NCI-H510A (cell line): ENCODE measurements around the gene SMAD5.

ENCODE experiments used
- DNase-seq: peaks from one replicate; lab custom pipeline; 2025; lab: John Stamatoyannopoulos, UW

Gene SMAD5

DNA sequence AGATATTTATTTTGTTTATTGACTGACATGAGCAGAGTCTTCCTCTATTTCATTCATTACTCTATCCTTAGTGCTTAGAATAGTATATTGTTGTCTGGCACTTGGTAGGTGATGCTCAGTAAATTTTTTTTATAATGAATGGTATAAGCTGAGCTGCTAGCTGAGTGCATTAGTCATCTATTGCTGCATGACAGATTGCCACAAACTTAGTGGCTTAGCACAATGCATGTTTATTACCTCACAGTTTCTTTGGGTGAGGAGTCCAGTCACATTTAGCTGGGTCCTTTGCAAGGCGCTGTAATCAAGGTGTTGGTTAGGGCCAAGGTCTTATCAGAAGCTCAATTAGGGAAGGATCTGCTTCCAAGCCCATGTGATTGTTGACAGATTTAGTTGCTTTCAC, 23.1 kb downstream of the SMAD5 start:
- no peak for DNase-seq

DNA sequence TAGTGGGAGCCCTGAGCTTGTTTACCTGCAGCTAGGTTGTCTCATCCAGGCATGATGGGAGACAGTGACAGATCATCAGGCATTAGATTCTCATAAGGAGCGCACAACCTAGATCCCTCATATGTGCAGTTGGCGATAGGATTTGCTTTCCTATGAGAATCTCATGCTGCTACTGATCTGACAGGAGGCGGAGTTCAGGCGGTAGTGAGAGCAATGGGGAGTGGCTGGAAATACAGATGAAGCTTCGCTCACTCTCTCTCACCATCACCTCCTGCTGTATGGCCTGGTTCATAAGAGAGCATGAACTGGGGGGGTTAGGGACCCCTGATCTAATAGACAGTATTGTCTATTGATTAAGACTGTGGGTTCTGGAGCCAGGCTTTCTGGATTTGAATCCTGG, 24.9 kb downstream of the SMAD5 start:
- no peak for DNase-seq

DNA sequence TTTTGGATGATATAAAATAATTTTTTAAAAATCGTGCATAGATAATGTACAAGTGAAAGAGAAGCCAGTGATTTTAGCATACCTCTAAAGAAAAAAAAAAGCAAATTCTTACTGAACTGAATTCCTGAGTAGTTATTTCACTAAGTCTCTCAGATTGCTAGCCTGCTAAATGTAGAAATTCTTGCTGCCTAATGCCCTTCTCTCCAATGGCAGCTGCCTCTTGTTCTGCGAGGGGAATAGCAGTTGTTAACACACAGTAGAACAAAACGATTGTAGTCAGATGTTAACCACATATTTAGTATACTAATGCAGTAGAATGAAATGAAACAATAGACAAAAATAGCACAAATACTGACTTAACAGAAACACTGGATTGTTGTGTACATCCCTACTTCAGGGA, 26.8 kb downstream of the SMAD5 start:
- no peak for DNase-seq

DNA sequence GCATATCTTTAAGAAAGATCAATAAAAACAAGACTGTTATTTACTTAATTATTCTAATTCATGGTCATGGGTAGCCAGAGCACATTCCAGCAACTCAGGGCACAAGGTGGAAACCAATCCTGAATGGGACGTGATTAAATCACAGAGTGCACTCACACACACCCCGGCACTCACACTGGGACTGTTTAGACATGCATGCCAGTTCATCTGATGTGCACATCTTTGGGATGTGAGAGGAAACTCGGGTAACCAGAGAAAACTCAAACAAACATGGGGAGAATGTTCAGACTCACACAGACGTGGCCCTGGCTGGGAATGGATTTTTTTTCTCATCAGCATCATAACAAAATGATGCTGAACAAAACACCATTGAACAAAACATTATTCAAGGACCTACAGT, 29.4 kb downstream of the SMAD5 start:
- DNase-seq, result no peak

DNA sequence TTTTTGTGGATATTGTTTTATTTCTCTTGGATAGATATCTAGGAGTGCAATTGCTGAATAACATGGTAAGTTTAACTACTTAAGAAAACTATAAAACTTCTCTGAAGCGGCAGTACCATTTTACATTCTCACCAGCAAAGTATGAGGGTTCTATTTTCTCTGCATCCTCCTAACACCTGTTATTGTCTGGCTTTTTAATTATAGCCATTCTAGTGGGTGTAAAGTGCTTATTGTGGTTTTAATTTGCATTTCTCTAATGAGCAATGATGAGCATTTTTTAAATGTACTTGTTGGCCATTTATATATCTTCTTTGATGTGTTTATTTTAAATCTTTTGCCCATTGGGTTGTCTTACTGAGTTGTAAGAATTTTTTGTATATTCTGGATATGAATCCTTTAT, 31.6 kb downstream of the SMAD5 start:
- no peak for DNase-seq

DNA sequence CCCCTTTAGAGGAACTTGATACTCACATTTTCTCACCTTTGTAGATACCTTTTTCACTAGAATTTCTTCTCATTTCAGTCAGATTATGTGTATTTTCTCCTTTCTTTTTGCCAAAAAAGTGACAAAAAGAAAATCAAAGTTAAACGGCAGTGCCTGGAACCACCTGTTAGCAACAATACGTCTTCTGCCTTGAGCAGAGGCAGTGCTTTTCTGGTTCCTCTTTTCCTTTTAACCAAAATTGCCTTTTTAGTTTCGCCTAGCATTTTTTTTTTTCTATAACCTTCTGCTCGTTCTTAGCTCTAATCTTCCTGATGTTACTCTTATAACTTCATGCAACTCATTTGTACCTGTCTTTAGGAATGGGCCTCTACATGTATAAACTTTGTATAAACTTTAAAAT, 34.3 kb downstream of the SMAD5 start:
- no peak for DNase-seq

DNA sequence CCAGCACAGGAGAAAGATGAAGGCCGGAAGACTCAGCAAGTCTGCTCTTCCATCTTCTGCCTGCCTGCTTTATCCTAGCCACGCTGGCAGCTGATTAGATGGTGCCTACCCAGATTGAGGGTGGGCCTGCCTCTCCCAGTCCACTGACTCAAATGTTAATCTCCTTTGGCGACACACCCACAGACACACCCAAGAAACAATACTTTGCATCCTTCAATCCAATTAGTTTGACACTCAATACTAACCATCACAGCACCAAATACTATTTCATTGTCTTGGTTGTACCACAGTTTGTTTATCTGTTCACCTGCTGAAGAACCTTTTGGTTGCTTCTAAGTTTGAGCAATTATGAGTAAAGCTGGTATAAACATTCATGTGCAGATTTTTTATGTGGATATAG, 36.6 kb downstream of the SMAD5 start:
- no peak for DNase-seq

DNA sequence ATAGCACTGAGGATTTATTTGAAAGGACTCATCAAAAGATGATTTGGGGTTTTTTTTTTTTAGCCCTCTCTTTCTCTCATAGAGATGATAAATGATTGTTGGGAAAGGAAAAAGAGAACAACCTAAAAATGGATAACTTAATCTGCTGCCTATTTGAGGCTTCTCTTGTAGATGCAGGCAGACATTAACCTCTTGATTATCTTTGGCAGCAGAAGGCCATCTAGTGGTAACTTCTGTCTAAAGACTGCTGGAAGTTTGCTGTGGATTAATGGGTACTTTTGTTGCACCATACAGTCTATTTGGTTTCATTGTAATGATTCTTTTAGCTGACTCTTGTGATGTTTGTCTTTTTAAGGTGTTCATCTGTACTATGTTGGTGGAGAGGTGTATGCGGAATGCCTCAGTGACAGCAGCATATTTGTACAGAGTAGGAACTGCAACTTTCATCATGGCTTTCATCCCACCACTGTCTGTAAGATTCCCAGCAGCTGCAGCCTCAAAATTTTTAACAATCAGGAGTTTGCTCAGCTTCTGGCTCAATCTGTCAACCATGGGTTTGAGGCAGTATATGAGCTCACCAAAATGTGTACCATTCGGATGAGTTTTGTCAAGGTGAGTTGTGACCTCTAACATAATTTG, 41.5 kb downstream of the SMAD5 start:
- DNase-seq, result no peak

DNA sequence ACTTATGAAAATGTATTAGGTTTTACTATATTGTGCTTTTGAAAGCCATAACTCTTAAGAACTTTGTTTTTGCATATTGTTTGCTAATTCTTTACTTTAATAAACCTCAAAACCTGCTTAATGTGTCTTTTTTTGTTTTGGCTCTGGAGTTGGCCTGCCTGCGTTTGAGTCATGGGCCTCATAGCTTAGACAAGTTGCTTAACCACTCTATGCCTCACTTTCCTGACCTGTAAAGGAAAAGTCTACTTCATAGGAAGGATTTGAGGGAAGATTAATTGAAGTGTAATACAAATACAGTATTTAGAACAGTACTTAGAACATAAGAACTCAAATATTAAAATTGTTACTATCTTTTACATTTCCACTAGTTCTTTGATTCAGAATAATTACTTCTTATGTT, 50.0 kb downstream of the SMAD5 start:
- DNase-seq, result no peak

DNA sequence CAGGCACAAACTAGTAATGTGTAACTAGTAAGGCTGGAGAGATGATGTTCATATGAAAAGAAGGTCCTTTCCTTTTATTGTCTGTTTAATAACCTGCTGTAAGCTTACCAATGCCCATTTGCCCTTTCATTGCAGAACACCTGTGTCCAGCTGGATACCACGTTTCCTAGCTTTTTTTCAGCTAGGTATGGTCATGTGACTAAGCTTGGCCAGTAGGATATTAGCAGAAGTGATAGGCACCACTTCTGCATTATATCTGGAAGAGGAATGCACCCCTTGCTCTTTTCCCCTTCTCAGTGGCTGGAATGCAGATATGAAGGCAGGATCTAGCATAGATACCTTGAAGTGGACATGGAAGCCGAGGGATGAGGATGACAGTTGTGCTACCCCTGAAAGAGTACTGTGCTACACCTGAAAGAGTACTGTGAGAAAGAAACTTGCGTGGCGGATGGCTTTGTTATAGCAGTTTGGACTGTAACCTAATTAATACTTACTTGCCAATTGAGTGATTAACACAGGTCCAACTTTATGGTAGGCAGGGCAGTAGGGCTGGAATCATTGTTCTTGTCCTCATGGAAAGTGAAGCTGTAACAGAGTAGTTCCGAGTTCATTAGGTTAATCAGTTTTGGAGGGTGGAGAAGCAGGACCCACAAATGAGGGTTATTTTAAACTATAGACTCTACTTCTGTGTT, 53.5 kb downstream of the SMAD5 start:
- DNase-seq, result no peak

DNA sequence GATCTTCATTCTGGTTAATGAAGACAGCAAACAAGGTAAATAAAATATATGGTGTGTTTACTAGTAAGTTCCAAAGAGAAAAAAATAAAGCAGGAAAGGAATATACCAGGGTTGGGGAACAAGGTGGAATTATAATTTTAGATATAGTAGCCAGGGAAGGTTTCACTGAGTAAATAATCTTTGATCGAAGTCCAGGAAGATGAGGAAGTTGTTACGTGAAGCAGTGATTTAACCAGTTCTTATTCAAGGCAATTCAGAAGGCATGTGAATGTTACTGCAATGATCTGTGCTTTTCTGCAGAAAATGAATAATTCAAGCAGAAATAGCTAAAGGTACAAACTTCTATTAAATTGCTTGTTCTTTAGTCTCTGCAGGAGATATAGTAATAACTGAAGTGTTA, 54.2 kb downstream of the SMAD5 start:
- DNase-seq, result no peak

DNA sequence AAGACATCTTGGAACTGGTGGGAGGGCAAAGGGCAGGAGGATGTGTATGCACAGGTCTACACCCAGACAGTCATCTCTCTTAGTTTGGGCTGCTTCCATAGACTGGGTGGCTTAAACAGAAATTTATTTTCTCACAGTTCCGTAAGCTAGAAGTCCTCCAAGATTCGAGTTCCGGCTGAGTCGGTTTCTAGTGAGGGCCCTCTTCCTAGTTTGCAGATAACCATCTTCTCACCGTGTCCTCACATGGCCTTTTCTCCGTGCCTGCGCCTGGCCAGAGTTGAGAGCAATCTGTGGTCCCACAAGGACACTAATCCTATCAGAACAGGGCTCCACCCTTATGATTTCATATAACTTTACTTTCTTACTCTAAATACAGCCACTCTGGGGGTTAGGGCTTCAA, 56.2 kb downstream of the SMAD5 start:
- no peak for DNase-seq

DNA sequence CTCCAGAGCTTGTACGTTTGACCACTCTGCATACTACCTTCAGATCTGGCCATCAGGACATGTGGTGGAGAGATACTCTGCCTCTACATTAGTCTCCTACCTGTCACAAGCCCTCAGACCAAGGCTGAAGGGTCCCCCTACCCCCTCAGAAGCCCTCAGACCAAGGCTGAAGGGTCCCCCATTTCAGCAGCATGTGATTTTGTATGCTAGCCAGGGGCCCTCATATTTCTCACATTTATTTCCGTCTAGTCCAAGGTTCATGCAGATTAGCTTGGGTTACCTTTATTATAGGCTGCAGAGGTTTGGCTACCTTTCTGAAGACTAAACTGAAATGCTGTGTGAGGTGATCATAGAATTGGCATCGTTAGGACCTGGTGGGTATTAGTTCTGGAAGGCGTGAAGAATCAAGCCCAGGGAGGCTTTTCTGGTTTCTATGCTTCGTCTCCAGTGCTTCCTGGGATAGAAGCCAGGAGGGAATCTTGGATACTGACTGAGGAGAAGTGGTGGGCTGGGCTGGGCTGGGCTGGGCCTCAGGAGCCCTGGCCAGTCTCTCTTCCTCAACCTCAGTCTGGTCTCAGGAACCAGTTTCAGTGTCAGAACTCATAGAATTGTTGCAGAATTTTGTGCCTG, 57.6 kb downstream of the SMAD5 start:
- DNase-seq, result no peak

DNA sequence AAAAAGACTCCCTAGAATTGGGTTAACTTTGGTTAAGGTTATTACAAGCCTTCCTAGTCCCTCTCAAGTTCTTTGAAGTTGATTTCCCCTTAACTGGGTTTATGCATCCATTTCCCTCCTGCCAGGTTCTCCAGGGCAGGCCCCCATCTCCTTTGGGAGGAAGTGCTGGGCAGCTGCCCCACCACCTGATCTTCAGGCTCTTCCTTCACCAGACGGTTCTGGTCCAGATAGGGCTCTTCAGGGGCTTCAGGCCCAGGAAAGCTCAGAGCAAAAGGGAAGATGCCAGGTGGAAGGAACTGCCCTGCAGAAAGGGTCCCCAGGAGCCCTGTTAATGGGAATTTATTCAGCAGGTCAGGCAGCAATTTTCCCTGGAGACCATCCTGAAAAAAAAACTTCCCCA, 58.3 kb downstream of the SMAD5 start:
- DNase-seq, result no peak

DNA sequence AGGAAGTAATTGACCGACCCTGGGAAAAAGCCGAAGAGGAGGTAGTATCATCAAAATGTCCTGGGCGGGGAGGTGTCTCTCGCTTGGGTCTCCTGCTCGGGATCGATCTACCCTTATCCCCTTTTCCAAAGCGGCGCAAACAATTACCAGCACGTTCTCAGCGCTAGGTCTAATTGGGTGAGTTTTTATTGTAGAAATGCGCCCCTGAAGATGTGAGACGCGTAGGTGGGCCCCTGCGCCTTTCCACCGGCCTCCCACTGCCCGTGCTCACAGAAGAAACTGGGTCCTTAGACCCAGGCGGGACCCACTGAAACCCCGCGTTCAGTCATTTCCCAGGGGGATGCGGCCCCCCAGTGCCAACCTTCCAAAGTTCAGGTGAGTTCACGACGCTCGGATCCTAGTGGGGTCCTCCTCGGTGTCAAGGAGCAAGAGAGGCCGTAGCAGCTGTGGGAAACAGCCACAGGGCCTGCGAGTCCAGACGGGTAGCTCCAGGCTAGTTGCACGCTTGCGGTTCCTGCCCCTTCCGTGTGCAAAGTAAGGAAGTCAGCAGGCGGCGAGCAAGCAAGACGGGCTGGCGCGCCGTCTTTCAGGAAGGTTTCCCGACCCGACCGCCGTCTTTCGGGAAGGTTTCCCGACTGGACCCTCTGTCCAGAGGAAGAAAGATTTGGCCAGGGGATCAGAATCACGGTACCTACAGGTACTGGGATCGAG, 58.8 kb downstream of the SMAD5 start:
- no peak for DNase-seq

DNA sequence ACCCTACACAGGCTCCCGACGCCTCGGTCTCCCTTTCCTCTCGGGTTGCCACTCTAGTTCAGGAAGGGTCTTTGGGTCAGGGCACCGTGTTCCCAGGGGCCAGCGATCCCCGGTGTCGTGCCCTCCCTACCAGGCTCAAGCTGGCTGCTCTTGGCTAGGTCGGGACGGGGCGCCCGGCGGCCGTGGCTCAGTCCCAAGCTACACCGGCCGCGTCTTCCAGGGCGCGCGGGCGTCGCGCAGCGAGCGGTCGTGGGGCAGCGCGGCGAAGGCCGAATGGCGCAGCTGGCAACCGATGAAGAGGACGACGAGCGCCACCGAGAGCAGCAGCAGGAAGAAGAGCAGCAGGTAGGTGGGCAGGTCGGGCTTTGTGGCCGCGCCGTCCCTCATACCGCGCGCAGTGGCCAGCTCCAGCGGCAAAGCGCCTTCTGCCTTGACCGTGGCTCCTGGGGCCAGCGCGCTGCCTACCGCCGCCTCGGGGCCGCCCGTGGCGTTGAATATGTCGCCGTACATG, 59.4 kb downstream of the SMAD5 start:
- DNase-seq, result no peak

DNA sequence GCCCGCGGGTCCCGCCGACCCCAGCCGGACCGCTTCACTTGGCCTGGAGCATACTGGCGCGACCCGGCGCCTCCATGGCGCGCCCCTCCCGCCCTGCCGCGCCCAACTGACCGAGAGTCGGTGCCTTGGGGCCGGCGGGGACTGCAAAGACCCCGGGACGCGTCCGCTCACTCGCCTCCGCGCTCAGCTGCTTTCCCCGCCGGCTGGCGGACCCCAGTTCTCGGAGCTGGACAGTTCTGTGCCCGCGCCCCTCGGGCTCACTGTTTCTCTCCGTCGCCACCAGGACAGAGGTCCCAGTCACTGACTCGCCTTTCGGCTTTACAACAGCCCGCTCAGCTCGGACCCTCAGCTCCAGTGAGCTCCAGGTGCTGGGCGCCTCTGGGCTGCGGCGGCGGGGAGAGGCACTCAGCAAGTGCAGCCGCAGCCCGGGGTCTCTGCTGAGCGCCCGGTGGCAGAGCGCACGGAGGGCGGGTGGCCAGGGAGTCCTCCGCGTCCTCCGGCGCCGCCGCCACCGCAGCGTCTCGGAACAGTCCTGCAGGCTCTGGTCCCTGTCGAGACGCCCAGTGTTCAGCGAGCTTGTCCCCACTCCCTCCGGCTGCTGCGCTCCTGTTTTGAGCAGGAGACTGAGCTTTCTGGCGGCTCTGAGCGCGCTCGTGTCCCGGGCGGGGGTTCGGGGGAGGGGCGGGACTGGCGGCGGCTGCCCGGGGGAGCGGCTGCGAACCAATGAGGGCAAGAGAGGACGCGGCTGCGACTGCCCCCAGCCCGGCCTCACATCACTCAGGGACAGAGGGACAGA, 60.1 kb downstream of the SMAD5 start, which contains the start of gene SMIM32:
SMIM32 (minus strand) TSS at position 637 of the 796 bp plus-strand sequence. CDS start 638 bp downstream, outside the sequence.
- no peak for DNase-seq

DNA sequence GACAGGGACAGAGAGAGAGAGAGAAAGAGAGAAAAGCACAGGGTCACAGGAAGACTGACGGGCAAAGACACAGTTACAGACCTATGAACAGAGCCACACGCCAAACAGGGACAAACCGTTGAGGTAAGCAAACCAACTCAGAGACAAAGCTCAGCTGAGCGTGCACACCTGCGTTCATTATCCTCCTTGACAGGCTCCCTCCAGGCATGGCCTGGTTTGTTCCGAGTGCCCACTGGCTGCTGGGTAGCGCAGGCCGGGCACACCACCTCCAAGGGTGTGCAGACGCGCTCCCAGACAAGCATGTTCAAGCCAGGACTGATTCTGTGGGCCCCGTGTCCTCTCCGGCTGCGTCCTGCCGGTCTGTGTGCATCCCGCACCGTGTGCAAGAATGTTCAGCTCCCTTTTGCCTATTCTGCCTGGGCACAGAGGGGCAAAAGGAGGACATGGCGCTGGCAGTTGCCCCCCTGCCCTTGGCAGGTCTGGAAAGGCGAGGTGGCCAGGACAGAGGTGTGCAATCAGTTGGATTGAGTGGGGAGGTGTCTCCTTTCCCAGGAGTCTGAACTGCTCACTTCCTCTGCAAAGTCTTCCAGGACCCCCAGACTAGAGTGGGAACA, 60.8 kb downstream of the SMAD5 start:
- DNase-seq, result no peak

DNA sequence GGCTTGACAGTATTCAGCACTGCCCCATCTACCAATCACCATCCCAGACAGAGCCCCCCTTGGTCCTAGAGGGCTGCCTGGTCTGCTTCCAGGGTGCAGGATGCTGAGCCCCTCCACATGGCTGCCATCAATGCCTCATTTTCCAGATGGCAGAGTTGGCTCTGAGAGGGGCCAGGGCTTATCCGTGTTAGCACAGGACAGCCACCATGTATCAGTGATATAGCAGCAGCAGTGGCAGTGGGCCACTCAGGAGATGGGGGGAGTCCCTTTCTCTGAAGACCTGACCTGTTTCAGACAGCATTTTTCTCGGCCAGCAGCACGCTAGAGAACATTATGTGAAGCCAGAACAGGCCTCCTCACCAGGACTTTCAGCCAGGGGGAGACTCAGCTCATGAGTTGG, 61.9 kb downstream of the SMAD5 start:
- DNase-seq, result no peak

DNA sequence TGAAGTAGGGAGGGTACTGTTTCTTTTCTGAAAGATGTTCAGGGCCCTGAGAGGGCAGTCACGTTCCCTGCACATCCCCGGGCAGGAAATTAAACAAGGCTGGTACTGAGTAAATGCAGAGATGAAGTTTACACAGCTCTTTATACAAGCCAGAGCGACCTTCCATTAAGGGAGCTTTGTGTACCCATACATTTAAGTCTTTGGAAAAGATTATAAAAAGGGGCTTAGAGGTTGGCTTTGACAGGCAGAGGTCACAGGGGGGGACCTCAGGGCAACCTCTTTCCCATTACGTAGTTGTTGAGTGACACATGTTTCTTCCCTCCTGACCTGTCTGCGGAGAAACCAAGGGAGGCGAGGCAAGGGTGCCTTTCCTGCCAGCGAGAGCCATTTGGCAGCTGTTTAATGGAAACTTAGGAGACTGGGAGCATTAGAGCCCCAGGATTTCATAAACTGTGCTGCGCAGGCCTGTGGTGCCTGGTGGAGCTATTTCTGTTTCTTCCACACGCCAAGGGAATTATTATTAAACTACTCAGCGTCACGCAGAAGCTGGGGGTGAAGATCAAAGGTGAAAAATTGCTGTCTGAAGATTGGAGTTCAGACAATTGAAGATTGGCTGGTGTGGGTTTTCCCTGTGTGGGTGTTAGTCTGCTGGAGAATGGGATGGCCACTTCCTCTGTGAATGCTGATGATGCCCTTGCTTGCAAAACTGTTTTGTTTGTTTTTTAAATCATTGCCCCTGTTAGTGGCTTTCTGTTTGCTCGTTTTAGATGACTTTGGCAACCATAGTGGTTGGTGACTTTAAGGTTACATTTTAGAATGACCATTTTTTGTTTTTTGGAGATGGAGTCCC, 63.6 kb downstream of the SMAD5 start:
- no peak for DNase-seq
